Upper lobe of left lung (tissue), 4 donors: ENCODE results near the gene OTULIN.

ENCODE experiments used
- CTCF ChIP-seq, 6 experiments: fragments of 450-650 bp in 4 of 6; fragments of 200-600 bp in 2 of 6; sonication (generic) in 2 of 6; IDR thresholded peaks; one replicate each; pipeline ENCODE4 v1.5.1; 2016 to 2019; ENCODE audit warnings: antibody characterized with exemption in 6 of 6
- POLR2AphosphoS5 ChIP-seq, 2 donors: sonication (generic); formaldehyde crosslinking; IDR thresholded peaks; one replicate each; pipeline ENCODE4 v1.5.1; 2017; ENCODE audit warnings: antibody characterized with exemption in 2 of 2

DNA sequence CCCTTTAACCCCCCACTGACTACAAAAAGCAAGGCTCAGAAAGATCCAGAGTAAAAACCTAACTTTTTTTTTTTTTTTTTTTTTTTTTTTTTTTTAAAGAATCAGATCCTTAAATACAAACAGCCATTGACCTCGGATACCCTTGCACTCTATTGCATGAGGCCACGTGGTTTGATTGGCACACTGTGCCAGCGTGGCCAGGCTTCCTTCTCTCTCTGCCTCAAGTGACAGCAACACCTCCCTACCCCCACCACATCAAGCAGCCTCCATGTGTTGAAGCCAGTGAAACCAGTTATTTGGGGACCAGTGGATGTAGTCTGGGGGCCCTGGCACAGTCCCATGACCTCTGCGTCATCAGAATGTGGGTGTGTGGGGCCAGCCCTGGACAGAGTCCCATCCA, 71.4 kb downstream of the OTULIN start:
- TF ChIP-seq CTCF (IDR thresholded peaks at IDR 0.05) (no peak), POLR2AphosphoS5 (IDR thresholded peaks at IDR 0.05) (no peak)
